Measurements from ENCODE around the gene ATG10. TPM values are rescaled to one million over a fixed set of nuclear protein-coding genes. Genes with fewer than 3 reads are reported as not detected.

Gene ATG10
- total RNA-seq, 1 experiment from 2014 or later: 7.6 TPM

DNA sequence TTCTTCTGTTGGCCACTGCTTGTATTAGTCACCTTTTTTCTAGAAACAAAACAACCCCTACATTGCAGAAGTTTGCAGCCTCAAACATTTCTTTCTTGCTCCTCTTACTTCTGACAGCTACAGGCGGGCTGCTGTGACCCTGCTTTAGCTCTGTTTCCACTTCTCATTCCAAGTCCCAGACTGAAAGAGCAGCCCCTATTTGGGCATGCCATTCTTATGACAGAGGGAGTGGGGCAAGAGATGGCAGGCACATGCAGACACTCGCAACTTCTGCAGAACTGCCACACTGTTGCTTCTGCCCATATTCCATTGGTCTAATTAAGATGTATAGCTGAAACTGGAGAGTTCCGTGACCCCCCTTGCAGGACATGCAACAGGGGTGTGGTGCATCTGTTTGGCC lies 325.9 kb downstream of the ATG10 start:
- H3K18ac ChIP-seq (ENCODE audit: insufficient read length, low read depth, low read length): no peak overlapping the region
- TF ChIP-seq, protein P1, sequence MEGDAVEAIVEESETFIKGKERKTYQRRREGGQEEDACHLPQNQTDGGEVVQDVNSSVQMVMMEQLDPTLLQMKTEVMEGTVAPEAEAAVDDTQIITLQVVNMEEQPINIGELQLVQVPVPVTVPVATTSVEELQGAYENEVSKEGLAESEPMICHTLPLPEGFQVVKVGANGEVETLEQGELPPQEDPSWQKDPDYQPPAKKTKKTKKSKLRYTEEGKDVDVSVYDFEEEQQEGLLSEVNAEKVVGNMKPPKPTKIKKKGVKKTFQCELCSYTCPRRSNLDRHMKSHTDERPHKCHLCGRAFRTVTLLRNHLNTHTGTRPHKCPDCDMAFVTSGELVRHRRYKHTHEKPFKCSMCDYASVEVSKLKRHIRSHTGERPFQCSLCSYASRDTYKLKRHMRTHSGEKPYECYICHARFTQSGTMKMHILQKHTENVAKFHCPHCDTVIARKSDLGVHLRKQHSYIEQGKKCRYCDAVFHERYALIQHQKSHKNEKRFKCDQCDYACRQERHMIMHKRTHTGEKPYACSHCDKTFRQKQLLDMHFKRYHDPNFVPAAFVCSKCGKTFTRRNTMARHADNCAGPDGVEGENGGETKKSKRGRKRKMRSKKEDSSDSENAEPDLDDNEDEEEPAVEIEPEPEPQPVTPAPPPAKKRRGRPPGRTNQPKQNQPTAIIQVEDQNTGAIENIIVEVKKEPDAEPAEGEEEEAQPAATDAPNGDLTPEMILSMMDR (conservative IDR thresholded peaks at IDR 0.05): no peak
- no peaks in the 10 kb centered on the region for H3K23me2 ChIP-seq (ENCODE audit: insufficient read length, low read depth, low read length, poor library complexity, severe bottlenecking)
- no peak overlapping the region for H3K4me2 ChIP-seq (ENCODE audit: insufficient read depth, insufficient read length, low read length)
- no peaks in the 10 kb centered on the region for H3K79me1 ChIP-seq (ENCODE audit: insufficient read depth, low read depth, low read length, poor library complexity, severe bottlenecking)
- Mint-ChIP-seq H3K4me1 (peaks cover 42 to 44% of the 10 kb centered on the region in 2 experiments), H3K27ac (no peak overlapping the region; a peak in 1 of 7 replicates), H3K36me3 (ENCODE audit: insufficient read depth in 1 of 3, low read depth in 3 of 3) (peaks cover 0 to 5% (median 2%) of the 10 kb centered on the region in 3 experiments; a peak in 4 of 7 replicates), H3K9me3 (peaks cover 3 to 4% of the 10 kb centered on the region in 2 experiments; a peak in 3 of 5 replicates), H3K4me3 (no peak overlapping the region), H3K27me3 (ENCODE audit: low read depth) (no peaks in the 10 kb centered on the region)
- H3K9ac ChIP-seq (ENCODE audit: extremely low read depth, insufficient read length, low read length): no peak overlapping the region
- no peaks in the 10 kb centered on the region for H3K27me3 ChIP-seq (ENCODE audit: insufficient read depth, low read length)
- WGBS (ENCODE audit: extremely low coverage, insufficient read length, low lambda C conversion rate): no CpG with 5 or more reads among the region's 3 CpGs
- no peak overlapping the region for H2BK15ac ChIP-seq (ENCODE audit: low read depth, low read length)
- H3K4me1 ChIP-seq (ENCODE audit: insufficient read depth, low read length): peaks cover 2% of the 10 kb centered on the region; the same call in 1 of the 2 replicates
- H2BK120ac ChIP-seq (ENCODE audit: low read depth, low read length, poor library complexity, severe bottlenecking): no peak overlapping the region
- no peak overlapping the region for H3K4ac ChIP-seq (ENCODE audit: low read depth, low read length)
- no peak for DNase-seq
- H3T11ph ChIP-seq (ENCODE audit: low read length): no peak overlapping the region
- H2BK5ac ChIP-seq (ENCODE audit: insufficient read length, low read length): no peak overlapping the region
- H4K91ac ChIP-seq (ENCODE audit: insufficient read length, low read depth, low read length): no peak overlapping the region
- no peak overlapping the region for H2BK12ac ChIP-seq (ENCODE audit: insufficient read length, low read depth, low read length)
- H2BK20ac ChIP-seq (ENCODE audit: low read depth, low read length, poor library complexity, severe bottlenecking): no peak overlapping the region
- no peaks in the 10 kb centered on the region for H3K79me2 ChIP-seq (ENCODE audit: insufficient read depth, low read length)
- no peaks in the 10 kb centered on the region for H4K20me1 ChIP-seq (ENCODE audit: control insufficient read depth, insufficient read depth, insufficient read length)
- no peak overlapping the region for H4K8ac ChIP-seq (replicated peaks; ENCODE audit: insufficient read length, low read depth, low read length)
- no peak overlapping the region for H3K56ac ChIP-seq (ENCODE audit: insufficient read length, low read depth, low read length)
- H3K14ac ChIP-seq (ENCODE audit: insufficient read depth, low read length): no peak overlapping the region
- H2AFZ ChIP-seq (ENCODE audit: low read length): no peak overlapping the region
- no peak overlapping the region for H3K23ac ChIP-seq (ENCODE audit: insufficient read length, low read depth, low read length)
- H3K9me3 ChIP-seq (ENCODE audit: control insufficient read depth, low read depth, low read length): no peaks in the 10 kb centered on the region
- no peak overlapping the region for H3K27ac ChIP-seq (ENCODE audit: insufficient read length, low read depth, low read length)
- no peak overlapping the region for H4K5ac ChIP-seq (ENCODE audit: insufficient read length, low read depth, low read length)
- no peak overlapping the region for H2AK5ac ChIP-seq (ENCODE audit: insufficient read length, low read length)

Measured in H9 (cell line).